ENCODE measurements around the gene ONECUT1. TPM values are rescaled to one million over a fixed set of nuclear protein-coding genes. Genes with fewer than 3 reads are reported as not detected.

Gene ONECUT1
- total RNA-seq, 1 donor from 2014 or later, result not detected

DNA sequence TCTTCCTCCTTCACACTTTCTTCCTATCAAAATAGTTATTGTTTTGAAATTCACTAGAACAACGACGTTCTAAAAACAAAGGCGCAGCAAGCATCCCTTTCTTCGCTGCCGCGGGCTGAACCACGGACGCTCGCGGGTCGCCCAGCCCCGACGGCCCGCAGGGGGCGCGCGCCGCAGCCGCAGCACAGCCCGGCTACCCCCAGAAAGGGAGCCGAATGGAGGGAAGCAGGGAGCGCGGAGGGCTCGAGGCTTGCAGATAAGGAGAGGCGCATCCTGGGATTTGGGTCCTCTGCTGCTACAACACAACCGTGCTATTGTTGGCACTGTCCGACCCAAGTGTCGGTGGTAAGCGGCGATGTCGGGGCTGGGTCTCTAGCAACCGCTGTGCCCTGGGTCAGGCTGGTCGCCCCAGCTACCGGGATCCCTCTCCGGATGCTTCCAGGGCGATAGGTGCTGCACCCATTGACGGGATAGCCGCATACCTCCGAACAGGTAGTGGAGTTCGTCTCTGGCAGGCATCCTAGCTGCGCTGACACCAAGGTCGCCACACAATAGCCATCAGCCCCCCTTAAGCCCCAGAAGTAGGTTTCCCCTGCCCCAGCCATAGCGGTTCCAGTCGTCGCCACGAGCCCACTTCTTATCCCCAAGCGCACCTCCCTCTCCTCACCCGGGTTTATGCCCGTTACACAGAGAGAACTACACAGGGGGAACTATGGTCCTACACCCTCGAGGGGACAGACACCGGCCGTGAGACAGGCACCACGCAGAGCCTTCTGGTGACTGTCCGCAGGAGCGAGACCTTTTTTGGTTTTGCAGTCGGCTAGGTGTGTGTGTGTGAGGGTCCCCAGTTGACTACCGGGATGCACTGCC, 6.0 kb downstream of the ONECUT1 start:
- H3K4me3 ChIP-seq (ENCODE audit: low read length in 3 of 3), result peak overlapping the region in 2 of 3 donors; percentile 22 to 36

DNA sequence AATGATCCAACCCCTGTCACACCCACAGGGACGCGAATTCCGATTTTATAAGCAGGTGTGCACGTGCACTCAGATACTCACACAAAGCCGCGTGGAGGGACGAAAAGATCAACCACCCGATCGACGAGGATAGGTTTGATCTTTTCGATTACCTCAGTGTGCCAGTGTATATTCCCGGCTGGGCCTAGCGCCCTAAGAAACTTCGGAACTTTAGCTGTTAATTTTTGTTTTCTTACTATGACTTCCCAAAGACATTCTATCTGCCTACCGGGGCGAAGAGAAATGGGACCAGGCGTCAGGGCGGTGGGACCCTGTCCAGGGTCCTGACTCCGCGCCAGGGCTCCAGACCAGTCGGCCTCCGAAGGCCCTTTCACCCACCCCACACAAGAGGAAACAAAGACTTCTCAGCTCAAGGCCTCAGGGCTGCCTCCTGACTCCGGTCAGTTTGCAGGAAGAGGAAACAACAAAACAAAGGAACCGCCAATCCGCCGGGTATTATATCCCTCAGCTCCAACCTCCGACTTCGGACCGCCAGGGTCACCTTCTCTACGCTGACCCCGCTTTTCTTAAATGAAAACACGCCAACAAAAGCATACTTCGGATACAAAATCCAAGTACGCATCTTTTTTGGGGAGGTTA, 6.8 kb downstream of the ONECUT1 start:
- no peaks in the 10 kb centered on the region for H3K9me3 ChIP-seq (ENCODE audit: control insufficient read depth in 3 of 3, low read length in 3 of 3)
- no peaks in the 10 kb centered on the region for H3K36me3 ChIP-seq (ENCODE audit: control insufficient read depth in 3 of 3, insufficient read depth in 3 of 3, low read length in 3 of 3)
- peaks cover 74 to 78% (median 74%) of the 10 kb centered on the region in 3 donors for H3K27me3 ChIP-seq (ENCODE audit: control insufficient read depth in 3 of 3, insufficient read depth in 3 of 3, low read length in 3 of 3)
- H3K4me3 ChIP-seq (ENCODE audit: low read length in 3 of 3), result peak overlapping the region in 1 of 3 donors; percentile 7
- peaks cover 5 to 42% (median 36%) of the 10 kb centered on the region in 3 donors for H3K4me1 ChIP-seq (ENCODE audit: control insufficient read depth in 3 of 3, insufficient read depth in 3 of 3, low read length in 3 of 3)
- H3K27ac ChIP-seq (ENCODE audit: low read depth, low read length), result no peak overlapping the region
- no peak overlapping the region for H3K9ac ChIP-seq (ENCODE audit: low read depth in 1 of 3, low read length in 3 of 3)

More for the DNA sequence above, 6.0 kb downstream of the ONECUT1 start:
- no peak overlapping the region for H3K27ac ChIP-seq (ENCODE audit: low read depth, low read length)
- H3K4me1 ChIP-seq (ENCODE audit: control insufficient read depth in 3 of 3, insufficient read depth in 3 of 3, low read length in 3 of 3), result peaks cover 13 to 50% (median 45%) of the 10 kb centered on the region in 3 donors
- peaks cover 79 to 82% (median 80%) of the 10 kb centered on the region in 3 donors for H3K27me3 ChIP-seq (ENCODE audit: control insufficient read depth in 3 of 3, insufficient read depth in 3 of 3, low read length in 3 of 3)
- H3K36me3 ChIP-seq (ENCODE audit: control insufficient read depth in 3 of 3, insufficient read depth in 3 of 3, low read length in 3 of 3), result no peaks in the 10 kb centered on the region
- no peak overlapping the region for H3K9ac ChIP-seq (ENCODE audit: low read depth in 1 of 3, low read length in 3 of 3)
- no peaks in the 10 kb centered on the region for H3K9me3 ChIP-seq (ENCODE audit: control insufficient read depth in 3 of 3, low read length in 3 of 3)

DNA sequence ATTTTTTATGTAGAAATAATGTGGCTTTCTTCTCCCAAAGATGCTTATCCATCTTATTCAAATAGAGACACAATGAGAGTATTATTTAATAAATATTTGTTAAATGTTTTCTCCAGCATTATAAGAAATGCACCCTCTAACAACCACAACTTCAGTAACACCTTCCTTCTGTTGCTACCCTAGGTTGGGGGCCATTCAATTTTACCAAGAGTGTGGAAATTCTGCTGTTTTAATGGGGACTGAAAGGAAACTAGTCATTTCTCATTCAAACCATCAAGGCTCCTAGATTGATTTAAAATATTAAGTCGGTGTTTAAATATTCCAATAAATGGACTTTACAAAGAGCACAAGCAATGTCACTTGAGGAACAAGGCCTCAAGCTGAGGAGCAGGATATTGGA, 7.6 kb downstream of the ONECUT1 start:
- no peak overlapping the region for H3K27ac ChIP-seq (ENCODE audit: low read depth, low read length)
- H3K4me1 ChIP-seq (ENCODE audit: control insufficient read depth in 3 of 3, insufficient read depth in 3 of 3, low read length in 3 of 3), result peaks cover 5 to 34% (median 29%) of the 10 kb centered on the region in 3 donors
- H3K4me3 ChIP-seq (ENCODE audit: low read length in 3 of 3), result no peak overlapping the region
- H3K36me3 ChIP-seq (ENCODE audit: control insufficient read depth in 3 of 3, insufficient read depth in 3 of 3, low read length in 3 of 3), result no peaks in the 10 kb centered on the region
- peaks cover 67 to 72% (median 68%) of the 10 kb centered on the region in 3 donors for H3K27me3 ChIP-seq (ENCODE audit: control insufficient read depth in 3 of 3, insufficient read depth in 3 of 3, low read length in 3 of 3)
- H3K9me3 ChIP-seq (ENCODE audit: control insufficient read depth in 3 of 3, low read length in 3 of 3), result no peaks in the 10 kb centered on the region
- H3K9ac ChIP-seq (ENCODE audit: low read depth in 1 of 3, low read length in 3 of 3), result no peak overlapping the region

DNA sequence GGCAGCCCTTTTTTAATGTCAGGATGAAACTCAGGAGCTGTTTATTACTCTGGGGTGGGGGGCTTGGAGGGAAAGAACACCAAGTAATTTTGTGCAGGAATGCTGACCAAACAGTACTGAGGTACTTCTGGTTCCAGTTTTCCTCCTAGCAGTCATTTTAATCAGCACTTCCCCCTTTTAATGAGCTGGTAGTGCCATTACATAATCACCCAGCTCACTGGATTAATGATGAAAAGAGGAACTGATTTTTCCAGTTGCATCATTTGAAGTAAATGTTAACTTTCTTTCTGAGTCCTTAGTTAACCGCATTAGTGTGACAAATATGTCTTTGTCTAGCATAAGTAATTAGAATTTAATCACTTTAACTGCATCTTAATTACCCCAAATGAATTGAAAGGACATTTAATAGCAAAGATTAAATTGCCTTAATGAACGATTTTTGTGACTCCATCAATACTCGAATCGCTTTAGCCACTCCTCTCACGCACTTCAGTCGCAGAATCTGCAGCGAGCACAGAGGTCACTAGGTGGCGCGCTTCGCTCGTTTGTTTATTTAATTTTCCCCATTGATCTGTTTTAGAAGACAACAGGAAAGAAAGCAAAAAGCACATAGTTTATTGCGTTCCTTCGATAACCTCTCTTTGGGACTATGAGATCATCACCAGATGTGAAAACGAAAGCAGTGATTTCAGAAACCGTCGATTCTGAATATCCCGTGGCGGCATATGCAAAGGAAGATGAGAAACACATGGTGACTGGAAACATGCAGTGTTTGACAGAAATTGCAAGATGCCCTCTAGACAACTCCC, 9.8 kb downstream of the ONECUT1 start:
- no peaks in the 10 kb centered on the region for H3K9me3 ChIP-seq (ENCODE audit: control insufficient read depth in 3 of 3, low read length in 3 of 3)
- H3K4me3 ChIP-seq (ENCODE audit: low read length in 3 of 3), result peak overlapping the region; percentile 2 to 50 (median 16)
- no peak overlapping the region for H3K27ac ChIP-seq (ENCODE audit: low read depth, low read length)
- H3K27me3 ChIP-seq (ENCODE audit: control insufficient read depth in 3 of 3, insufficient read depth in 3 of 3, low read length in 3 of 3), result peaks cover 61 to 68% (median 63%) of the 10 kb centered on the region in 3 donors
- no peak overlapping the region for H3K9ac ChIP-seq (ENCODE audit: low read depth in 1 of 3, low read length in 3 of 3)
- peaks cover 5 to 15% (median 12%) of the 10 kb centered on the region in 3 donors for H3K4me1 ChIP-seq (ENCODE audit: control insufficient read depth in 3 of 3, insufficient read depth in 3 of 3, low read length in 3 of 3)
- no peaks in the 10 kb centered on the region for H3K36me3 ChIP-seq (ENCODE audit: control insufficient read depth in 3 of 3, insufficient read depth in 3 of 3, low read length in 3 of 3)

DNA sequence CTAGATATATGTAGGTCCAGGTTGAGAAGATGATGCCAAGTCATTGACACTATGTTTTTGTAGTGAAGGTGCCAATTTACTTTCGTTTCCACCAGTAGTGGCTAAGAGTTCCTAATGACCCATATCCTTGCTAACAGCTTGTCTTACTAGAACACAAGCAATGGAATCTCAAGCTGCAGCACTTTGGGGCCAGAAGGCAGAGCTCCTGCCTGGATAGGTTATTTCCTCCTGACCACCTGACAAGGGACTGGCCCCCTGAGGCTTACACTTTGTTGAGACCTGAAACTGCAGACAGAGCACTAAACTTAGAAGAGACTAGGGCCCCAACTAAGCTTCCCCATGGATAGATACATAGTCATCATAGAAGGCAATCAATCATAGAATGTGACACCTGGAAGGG, 11.7 kb downstream of the ONECUT1 start:
- Histone ChIP-seq H3K4me1 (ENCODE audit: control insufficient read depth in 3 of 3, insufficient read depth in 3 of 3, low read length in 3 of 3) (no peaks in the 10 kb centered on the region), H3K9me3 (ENCODE audit: control insufficient read depth in 3 of 3, low read length in 3 of 3) (no peaks in the 10 kb centered on the region), H3K27ac (ENCODE audit: low read depth, low read length) (no peak overlapping the region), H3K4me3 (ENCODE audit: low read length in 3 of 3) (no peak overlapping the region), H3K27me3 (ENCODE audit: control insufficient read depth in 3 of 3, insufficient read depth in 3 of 3, low read length in 3 of 3) (peaks cover 42 to 51% (median 50%) of the 10 kb centered on the region in 3 donors), H3K36me3 (ENCODE audit: control insufficient read depth in 3 of 3, insufficient read depth in 3 of 3, low read length in 3 of 3) (no peaks in the 10 kb centered on the region), H3K9ac (ENCODE audit: low read depth in 1 of 3, low read length in 3 of 3) (no peak overlapping the region)

DNA sequence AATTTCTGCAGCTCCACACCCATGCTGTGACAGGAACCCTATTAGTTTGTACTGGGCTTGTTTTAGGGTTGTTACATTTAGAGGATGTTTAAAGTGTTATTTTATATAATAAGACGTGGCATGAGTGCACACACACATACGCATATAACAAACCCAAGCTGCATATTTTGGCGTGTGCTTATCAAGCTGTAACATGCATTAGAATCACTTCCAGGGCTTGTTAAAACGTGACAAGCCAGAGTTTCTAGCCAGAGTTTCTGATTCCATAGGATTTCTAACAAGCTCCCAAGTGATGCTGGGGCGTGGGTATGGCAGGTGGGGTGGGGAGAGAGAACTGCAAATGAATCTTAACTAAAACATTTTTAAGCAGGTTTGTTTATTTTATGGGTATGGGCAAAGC, 17.4 kb downstream of the ONECUT1 start:
- H3K9me3 ChIP-seq (ENCODE audit: control insufficient read depth in 3 of 3, low read length in 3 of 3), result no peaks in the 10 kb centered on the region
- H3K36me3 ChIP-seq (ENCODE audit: control insufficient read depth in 3 of 3, insufficient read depth in 3 of 3, low read length in 3 of 3), result no peaks in the 10 kb centered on the region
- no peak overlapping the region for H3K27ac ChIP-seq (ENCODE audit: low read depth, low read length)
- no peaks in the 10 kb centered on the region for H3K4me1 ChIP-seq (ENCODE audit: control insufficient read depth in 3 of 3, insufficient read depth in 3 of 3, low read length in 3 of 3)
- H3K9ac ChIP-seq (ENCODE audit: low read depth in 1 of 3, low read length in 3 of 3), result no peak overlapping the region
- no peak overlapping the region for H3K4me3 ChIP-seq (ENCODE audit: low read length in 3 of 3)
- H3K27me3 ChIP-seq (ENCODE audit: control insufficient read depth in 3 of 3, insufficient read depth in 3 of 3, low read length in 3 of 3), result peaks cover 16 to 39% (median 36%) of the 10 kb centered on the region in 3 donors

DNA sequence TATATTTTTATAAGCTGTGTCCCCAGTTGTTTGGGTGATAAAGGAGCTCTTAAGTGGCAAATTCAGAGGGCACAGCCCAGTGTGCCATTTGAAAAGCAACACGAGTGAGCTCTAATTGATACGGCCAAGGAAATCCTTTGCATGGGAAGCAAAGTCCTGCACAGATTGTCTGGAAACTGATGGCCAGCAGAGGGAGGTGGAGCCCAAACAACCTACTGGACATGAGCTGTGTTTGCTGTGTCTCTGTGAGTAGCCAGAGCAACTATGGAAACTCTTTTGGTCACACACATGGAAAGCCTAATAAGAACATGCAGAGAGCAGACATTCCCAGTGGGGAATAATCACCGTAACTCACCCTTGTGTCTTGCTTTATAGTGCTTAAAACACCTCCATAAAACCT, 24.4 kb downstream of the ONECUT1 start:
- Histone ChIP-seq H3K27me3 (ENCODE audit: control insufficient read depth in 3 of 3, insufficient read depth in 3 of 3, low read length in 3 of 3) (peaks cover 5 to 25% (median 21%) of the 10 kb centered on the region in 3 donors), H3K4me1 (ENCODE audit: control insufficient read depth in 3 of 3, insufficient read depth in 3 of 3, low read length in 3 of 3) (no peaks in the 10 kb centered on the region), H3K27ac (ENCODE audit: low read depth, low read length) (no peak overlapping the region), H3K36me3 (ENCODE audit: control insufficient read depth in 3 of 3, insufficient read depth in 3 of 3, low read length in 3 of 3) (no peaks in the 10 kb centered on the region), H3K9ac (ENCODE audit: low read depth in 1 of 3, low read length in 3 of 3) (no peak overlapping the region), H3K4me3 (ENCODE audit: low read length in 3 of 3) (no peak overlapping the region), H3K9me3 (ENCODE audit: control insufficient read depth in 3 of 3, low read length in 3 of 3) (no peaks in the 10 kb centered on the region)

DNA sequence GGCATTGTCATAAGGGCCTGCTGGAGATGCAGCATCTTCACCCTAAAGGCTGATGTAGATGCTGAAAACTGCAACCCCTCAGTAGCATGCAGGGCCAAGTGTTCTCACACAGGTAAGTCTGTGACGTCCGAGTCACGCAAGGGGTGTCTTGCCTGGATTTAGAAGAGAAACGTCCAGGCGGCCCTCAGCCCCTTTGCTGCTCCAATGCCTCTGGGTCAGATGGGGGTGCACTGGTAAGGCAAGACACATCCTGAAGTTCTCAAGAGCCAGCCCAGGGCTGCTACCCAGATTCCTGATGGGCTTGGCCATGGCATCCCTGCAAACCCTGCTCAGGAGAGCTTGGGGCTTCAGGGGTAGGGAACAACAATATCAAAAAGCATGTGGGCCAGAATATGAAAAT, 25.4 kb downstream of the ONECUT1 start:
- Histone ChIP-seq H3K36me3 (ENCODE audit: control insufficient read depth in 3 of 3, insufficient read depth in 3 of 3, low read length in 3 of 3) (no peaks in the 10 kb centered on the region), H3K27me3 (ENCODE audit: control insufficient read depth in 3 of 3, insufficient read depth in 3 of 3, low read length in 3 of 3) (peaks cover 5 to 21% (median 21%) of the 10 kb centered on the region in 3 donors), H3K9me3 (ENCODE audit: control insufficient read depth in 3 of 3, low read length in 3 of 3) (no peaks in the 10 kb centered on the region), H3K9ac (ENCODE audit: low read depth in 1 of 3, low read length in 3 of 3) (no peak overlapping the region), H3K4me3 (ENCODE audit: low read length in 3 of 3) (no peak overlapping the region), H3K27ac (ENCODE audit: low read depth, low read length) (no peak overlapping the region), H3K4me1 (ENCODE audit: control insufficient read depth in 3 of 3, insufficient read depth in 3 of 3, low read length in 3 of 3) (no peaks in the 10 kb centered on the region)

DNA sequence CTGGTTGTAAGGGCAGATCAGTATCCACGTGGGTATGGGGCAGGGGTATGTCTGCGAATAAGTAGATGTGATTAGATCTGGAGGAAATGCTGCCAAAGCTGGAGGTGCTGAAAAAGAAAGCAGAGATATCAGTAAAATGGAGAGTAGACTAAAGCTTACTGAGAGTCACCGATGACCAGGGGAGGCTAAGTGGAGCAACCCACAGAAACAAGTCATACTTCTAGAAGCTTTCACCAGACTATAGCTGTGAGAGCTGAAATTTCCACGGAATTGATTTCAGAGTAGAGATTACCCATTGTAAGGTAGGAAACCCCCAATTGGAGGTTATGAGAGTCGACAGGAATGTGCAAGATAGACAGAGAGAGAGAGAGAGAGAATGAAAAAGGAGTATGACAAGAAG, 27.5 kb downstream of the ONECUT1 start:
- Histone ChIP-seq H3K4me1 (ENCODE audit: control insufficient read depth in 3 of 3, insufficient read depth in 3 of 3, low read length in 3 of 3) (no peaks in the 10 kb centered on the region), H3K27ac (ENCODE audit: low read depth, low read length) (no peak overlapping the region), H3K36me3 (ENCODE audit: control insufficient read depth in 3 of 3, insufficient read depth in 3 of 3, low read length in 3 of 3) (no peaks in the 10 kb centered on the region), H3K27me3 (ENCODE audit: control insufficient read depth in 3 of 3, insufficient read depth in 3 of 3, low read length in 3 of 3) (peaks cover 9 to 20% (median 18%) of the 10 kb centered on the region in 3 donors), H3K9me3 (ENCODE audit: control insufficient read depth in 3 of 3, low read length in 3 of 3) (no peaks in the 10 kb centered on the region), H3K9ac (ENCODE audit: low read depth in 1 of 3, low read length in 3 of 3) (no peak overlapping the region), H3K4me3 (ENCODE audit: low read length in 3 of 3) (no peak overlapping the region)

Measured in skeletal muscle tissue (tissue), 4 donors.